Measurements from ENCODE around the gene ST3GAL3.

Gene ST3GAL3

GRCh38 chr1:43873851-43874250 is 166.5 kb downstream of the ST3GAL3 start:
- no peak overlapping the region for H3K4me2 ChIP-seq (ENCODE audit: insufficient read depth, low read length)
- H3K9me3 ChIP-seq (ENCODE audit: insufficient read depth, low read length, severe bottlenecking): no peaks in the 10 kb centered on the region
- H3K27ac ChIP-seq (ENCODE audit: low read length): no peak overlapping the region
- no peak for DNase-seq
- H3K36me3 ChIP-seq (ENCODE audit: insufficient read depth, low read length): 0 out of 2 replicates have a peak, but pooled peaks cover 1% of the 10 kb centered on the region
- no peak overlapping the region for H3K4me3 ChIP-seq (ENCODE audit: low read depth in 1 of 2, low read length in 2 of 2)
- no peak overlapping the region for H2AFZ ChIP-seq (ENCODE audit: low read depth, low read length)
- H3K27me3 ChIP-seq (ENCODE audit: insufficient read depth, low read length, poor library complexity): no peaks in the 10 kb centered on the region
- ATAC-seq (ENCODE audit: insufficient read depth, low read depth): no peak
- no peaks in the 10 kb centered on the region for H3K4me1 ChIP-seq (ENCODE audit: insufficient read depth, low read length)
- H3K9ac ChIP-seq (ENCODE audit: low read depth, low read length): no peak overlapping the region
- no peaks in the 10 kb centered on the region for H3K79me2 ChIP-seq (ENCODE audit: insufficient read depth, low read length)
- H4K20me1 ChIP-seq (ENCODE audit: insufficient read depth, low read length): no peaks in the 10 kb centered on the region
- TF ChIP-seq EZH2 (IDR thresholded peaks at IDR 0.05; ENCODE audit: borderline replicate concordance, low read depth, low read length, severe bottlenecking) (no peak), CTCF (IDR thresholded peaks at IDR 0.05; ENCODE audit: borderline replicate concordance, extremely low read depth, low read length, poor library complexity, severe bottlenecking) (no peak)

GRCh38 chr1:43874716-43875115 is 167.4 kb downstream of the ST3GAL3 start:
- Histone ChIP-seq H2AFZ (ENCODE audit: low read depth, low read length) (no peak overlapping the region), H3K79me2 (ENCODE audit: insufficient read depth, low read length) (no peaks in the 10 kb centered on the region), H3K27ac (ENCODE audit: low read length) (no peak overlapping the region), H3K4me2 (ENCODE audit: insufficient read depth, low read length) (no peak overlapping the region), H3K9ac (ENCODE audit: low read depth, low read length) (no peak overlapping the region), H3K4me1 (ENCODE audit: insufficient read depth, low read length) (no peaks in the 10 kb centered on the region), H3K36me3 (ENCODE audit: insufficient read depth, low read length) (peaks cover 8% of the 10 kb centered on the region; the same call in 1 of the 2 replicates), H3K9me3 (ENCODE audit: insufficient read depth, low read length, severe bottlenecking) (no peaks in the 10 kb centered on the region), H3K4me3 (ENCODE audit: low read depth in 1 of 2, low read length in 2 of 2) (no peak overlapping the region), H3K27me3 (ENCODE audit: insufficient read depth, low read length, poor library complexity) (no peaks in the 10 kb centered on the region), H4K20me1 (ENCODE audit: insufficient read depth, low read length) (no peaks in the 10 kb centered on the region)
- ATAC-seq (ENCODE audit: insufficient read depth, low read depth): no peak
- no peak for TF ChIP-seq EZH2 (IDR thresholded peaks at IDR 0.05; ENCODE audit: borderline replicate concordance, low read depth, low read length, severe bottlenecking)
- TF ChIP-seq CTCF (IDR thresholded peaks at IDR 0.05; ENCODE audit: borderline replicate concordance, extremely low read depth, low read length, poor library complexity, severe bottlenecking): no peak
- no peak for DNase-seq

DNA sequence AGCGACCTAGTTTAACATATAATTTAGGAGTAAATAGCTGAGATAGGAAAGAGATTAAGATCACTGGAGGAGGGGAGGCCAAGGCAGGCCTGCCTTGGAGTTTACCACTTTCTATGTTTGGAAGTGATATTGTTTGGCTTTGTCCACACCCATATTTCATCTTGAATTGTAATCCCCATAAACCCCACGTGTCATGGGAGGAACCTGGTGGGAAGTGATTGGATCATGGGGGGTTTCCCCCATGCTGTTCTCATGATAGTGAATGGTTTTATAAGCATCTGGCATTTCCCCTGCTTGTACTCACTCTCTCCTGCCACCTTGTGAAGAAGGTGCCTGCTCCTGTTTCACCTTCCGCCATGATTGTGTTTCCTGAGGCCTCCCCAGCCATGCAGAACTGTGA is 168.0 kb downstream of the ST3GAL3 start:
- no peak overlapping the region for H3K4me2 ChIP-seq (ENCODE audit: insufficient read depth, low read length)
- H2AFZ ChIP-seq (ENCODE audit: low read depth, low read length): no peak overlapping the region
- no peak for DNase-seq
- ATAC-seq (ENCODE audit: insufficient read depth, low read depth): no peak
- no peak overlapping the region for H3K9ac ChIP-seq (ENCODE audit: low read depth, low read length)
- no peak overlapping the region for H3K27ac ChIP-seq (ENCODE audit: low read length)
- H4K20me1 ChIP-seq (ENCODE audit: insufficient read depth, low read length): no peaks in the 10 kb centered on the region
- peaks cover 10% of the 10 kb centered on the region; the same call in 1 of the 2 replicates for H3K36me3 ChIP-seq (ENCODE audit: insufficient read depth, low read length)
- H3K79me2 ChIP-seq (ENCODE audit: insufficient read depth, low read length): no peaks in the 10 kb centered on the region
- H3K9me3 ChIP-seq (ENCODE audit: insufficient read depth, low read length, severe bottlenecking): no peaks in the 10 kb centered on the region
- H3K27me3 ChIP-seq (ENCODE audit: insufficient read depth, low read length, poor library complexity): no peaks in the 10 kb centered on the region
- no peak for TF ChIP-seq EZH2 (IDR thresholded peaks at IDR 0.05; ENCODE audit: borderline replicate concordance, low read depth, low read length, severe bottlenecking)
- TF ChIP-seq CTCF (IDR thresholded peaks at IDR 0.05; ENCODE audit: borderline replicate concordance, extremely low read depth, low read length, poor library complexity, severe bottlenecking): no peak
- H3K4me3 ChIP-seq (ENCODE audit: low read depth in 1 of 2, low read length in 2 of 2): no peak overlapping the region
- no peaks in the 10 kb centered on the region for H3K4me1 ChIP-seq (ENCODE audit: insufficient read depth, low read length)

DNA sequence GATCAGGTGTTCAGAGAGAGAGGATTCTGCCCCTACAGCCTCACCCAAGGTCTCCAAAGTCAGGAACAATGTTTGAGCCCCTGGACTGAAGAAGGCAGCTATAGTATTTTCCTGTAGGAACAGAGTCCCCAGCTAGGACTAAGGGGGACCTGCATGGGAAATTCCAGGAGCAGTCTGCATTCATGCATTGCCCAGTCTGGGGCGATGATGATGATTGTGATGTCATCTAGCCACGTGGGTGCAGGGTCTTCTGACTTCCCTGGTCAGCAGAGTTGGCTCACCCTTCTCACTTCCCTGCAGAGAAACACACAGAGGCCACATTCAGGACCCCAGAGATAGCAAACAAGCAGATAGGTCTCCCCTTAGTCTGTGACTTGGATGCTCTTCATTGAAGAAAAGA is 169.8 kb downstream of the ST3GAL3 start:
- DNase-seq: no peak
- Histone ChIP-seq H3K4me2 (ENCODE audit: insufficient read depth, low read length) (no peak overlapping the region), H2AFZ (ENCODE audit: low read depth, low read length) (no peak overlapping the region), H3K27me3 (ENCODE audit: insufficient read depth, low read length, poor library complexity) (no peaks in the 10 kb centered on the region), H3K9ac (ENCODE audit: low read depth, low read length) (no peak overlapping the region), H3K27ac (ENCODE audit: low read length) (no peak overlapping the region), H3K4me3 (ENCODE audit: low read depth in 1 of 2, low read length in 2 of 2) (no peak overlapping the region), H3K36me3 (ENCODE audit: insufficient read depth, low read length) (peaks cover 12% of the 10 kb centered on the region; the same call in 1 of the 2 replicates), H3K4me1 (ENCODE audit: insufficient read depth, low read length) (no peaks in the 10 kb centered on the region), H3K9me3 (ENCODE audit: insufficient read depth, low read length, severe bottlenecking) (no peaks in the 10 kb centered on the region), H3K79me2 (ENCODE audit: insufficient read depth, low read length) (no peaks in the 10 kb centered on the region), H4K20me1 (ENCODE audit: insufficient read depth, low read length) (no peaks in the 10 kb centered on the region)
- no peak for TF ChIP-seq CTCF (IDR thresholded peaks at IDR 0.05; ENCODE audit: borderline replicate concordance, extremely low read depth, low read length, poor library complexity, severe bottlenecking)
- TF ChIP-seq EZH2 (IDR thresholded peaks at IDR 0.05; ENCODE audit: borderline replicate concordance, low read depth, low read length, severe bottlenecking): no peak
- ATAC-seq (ENCODE audit: insufficient read depth, low read depth): no peak

Measured in DND-41 (cell line).